NCI-H1417 treated with DMSO at 0.1 percent for 48 hours (cell line): ENCODE data around the gene GAA.
"Not testable (repeated sequence)": the region's sequence is repeated elsewhere in the genome, so short reads cannot be mapped to it uniquely, and the experiment has no call there.

ENCODE experiments used
- DNase-seq: peaks from one replicate; lab custom pipeline; 2025; lab: John Stamatoyannopoulos, UW

Gene GAA

GRCh38 chr17:80083136-80083661 is 18.2 kb upstream of the GAA start:
- DNase-seq: no peak

GRCh38 chr17:80084773-80085172 is 16.6 kb upstream of the GAA start:
- DNase-seq: no peak

- DNase-seq: no peak
Measured at GRCh38 chr17:80086081-80086480, 15.3 kb upstream of the GAA start.

- no peak for DNase-seq
Measured at GRCh38 chr17:80086616-80087015, 14.8 kb upstream of the GAA start.

GRCh38 chr17:80087346-80088265 is 13.8 kb upstream of the GAA start:
- DNase-seq: no peak

GRCh38 chr17:80089762-80090161 is 11.6 kb upstream of the GAA start:
- no peak for DNase-seq

- DNase-seq: not testable (repeated sequence)
Measured at GRCh38 chr17:80090164-80090563, 11.2 kb upstream of the GAA start.

- DNase-seq: no peak
Measured at GRCh38 chr17:80091376-80091775, 10.0 kb upstream of the GAA start.

- no peak for DNase-seq
Measured at GRCh38 chr17:80092959-80093358, 8.4 kb upstream of the GAA start.

- no peak for DNase-seq
Measured at GRCh38 chr17:80095038-80095843, 6.1 kb upstream of the GAA start.

GRCh38 chr17:80095844-80096475 is 5.4 kb upstream of the GAA start:
- no peak for DNase-seq

GRCh38 chr17:80096561-80097021 is 4.8 kb upstream of the GAA start:
- no peak for DNase-seq

GRCh38 chr17:80097127-80097621 is 4.2 kb upstream of the GAA start:
- no peak for DNase-seq

GRCh38 chr17:80097844-80098691 is 3.3 kb upstream of the GAA start:
- DNase-seq: no peak

GRCh38 chr17:80099291-80100034 is 1.9 kb upstream of the GAA start:
- no peak for DNase-seq

GRCh38 chr17:80100035-80100323 is 1.4 kb upstream of the GAA start:
- DNase-seq: no peak

- no peak for DNase-seq
Measured at GRCh38 chr17:80101946-80102663, 724 bp downstream of the GAA start.

GRCh38 chr17:80102664-80103448 is 1.5 kb downstream of the GAA start:
- DNase-seq: no peak

- no peak for DNase-seq
Measured at GRCh38 chr17:80103449-80104085, 2.2 kb downstream of the GAA start.
